GM21723 (cell line): Measurements from ENCODE around the gene ANKLE2.
"Not testable (repeated sequence)": the region's sequence is repeated elsewhere in the genome, so short reads cannot be mapped to it uniquely, and the experiment has no call there.

ENCODE experiments used
- ATAC-seq: cut with Tn5 transposase; IDR thresholded peaks from one replicate; pipeline ENCODE4 v1.9.1; 2021; ENCODE audit warnings: mild to moderate bottlenecking, moderate library complexity; ENCODE audit not compliant: unreplicated experiment

The ANKLE2 gene

DNA sequence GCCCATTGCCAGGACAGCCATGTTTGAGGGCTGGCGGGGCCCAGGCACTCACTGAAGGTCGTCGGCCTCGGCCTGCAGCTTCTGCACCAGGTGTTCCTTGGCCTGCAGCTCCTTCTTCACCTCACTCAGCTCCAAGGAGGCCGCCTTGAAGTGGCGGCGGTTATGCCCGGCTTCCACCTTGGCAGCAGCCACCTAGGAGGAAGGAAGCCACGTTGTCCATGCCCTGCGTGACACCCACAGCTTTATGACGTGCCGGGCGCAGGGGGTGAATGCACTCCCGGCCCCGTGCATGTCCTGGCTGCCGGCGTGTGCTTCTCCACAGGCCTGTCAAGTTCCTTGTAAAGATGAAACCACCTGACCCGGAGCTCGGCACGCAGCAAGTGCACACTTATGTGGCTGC, 16.0 kb upstream of the ANKLE2 start:
- ATAC-seq: no peak

DNA sequence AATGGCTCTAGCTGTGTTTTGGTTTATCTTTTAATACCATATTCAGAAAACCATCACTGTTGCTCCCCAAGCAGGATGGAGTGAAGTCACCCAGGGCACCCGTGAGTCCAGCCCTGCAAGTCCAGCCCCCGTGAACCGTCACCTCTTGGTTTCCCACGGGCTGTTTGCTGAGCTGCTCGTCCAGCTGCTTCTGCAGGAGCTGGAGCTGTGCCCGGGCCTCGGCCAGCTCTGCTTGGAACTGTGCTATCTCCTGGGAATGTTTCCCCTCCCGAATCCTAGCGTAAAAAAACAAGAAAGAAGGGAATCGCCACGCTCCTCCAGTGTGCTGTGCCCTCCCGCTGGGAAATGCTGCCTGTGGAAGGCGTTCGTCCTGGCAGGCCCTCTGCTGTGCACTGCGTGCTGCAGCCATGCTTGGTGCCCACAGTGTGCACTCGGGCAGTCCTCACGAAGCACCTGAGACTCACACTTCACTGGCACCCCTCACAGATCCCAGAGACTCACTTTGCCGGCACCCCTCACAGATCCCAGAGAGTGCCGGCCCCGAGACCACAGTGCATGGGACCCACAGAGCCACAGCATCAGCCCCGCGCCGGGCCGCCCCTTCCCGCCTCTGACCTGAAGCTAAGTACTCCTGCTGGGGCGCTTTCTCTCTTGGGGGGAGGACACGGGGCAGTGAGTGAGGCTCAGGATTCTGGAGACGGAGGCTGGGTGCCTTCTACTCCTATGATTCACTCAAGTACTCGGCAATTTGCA, 15.4 kb upstream of the ANKLE2 start:
- no peak for ATAC-seq

DNA sequence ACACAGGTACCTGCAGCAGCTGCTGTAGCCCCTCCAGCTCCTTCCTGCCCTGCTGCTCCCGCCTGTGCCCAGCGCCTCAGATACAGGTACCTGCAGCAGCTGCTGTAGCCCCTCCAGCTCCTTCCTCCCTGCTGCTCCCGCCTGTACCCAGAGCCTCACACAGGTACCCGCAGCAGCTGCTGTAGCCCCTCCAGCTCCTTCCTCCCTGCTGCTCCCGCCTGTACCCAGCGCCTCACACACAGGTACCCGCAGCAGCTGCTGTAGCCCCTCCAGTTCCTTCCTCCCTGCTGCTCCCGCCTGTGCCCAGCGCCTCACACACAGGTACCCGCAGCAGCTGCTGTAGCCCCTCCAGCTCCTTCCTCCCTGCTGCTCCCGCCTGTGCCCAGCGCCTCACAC, 14.6 kb upstream of the ANKLE2 start:
- not testable (repeated sequence) for ATAC-seq

DNA sequence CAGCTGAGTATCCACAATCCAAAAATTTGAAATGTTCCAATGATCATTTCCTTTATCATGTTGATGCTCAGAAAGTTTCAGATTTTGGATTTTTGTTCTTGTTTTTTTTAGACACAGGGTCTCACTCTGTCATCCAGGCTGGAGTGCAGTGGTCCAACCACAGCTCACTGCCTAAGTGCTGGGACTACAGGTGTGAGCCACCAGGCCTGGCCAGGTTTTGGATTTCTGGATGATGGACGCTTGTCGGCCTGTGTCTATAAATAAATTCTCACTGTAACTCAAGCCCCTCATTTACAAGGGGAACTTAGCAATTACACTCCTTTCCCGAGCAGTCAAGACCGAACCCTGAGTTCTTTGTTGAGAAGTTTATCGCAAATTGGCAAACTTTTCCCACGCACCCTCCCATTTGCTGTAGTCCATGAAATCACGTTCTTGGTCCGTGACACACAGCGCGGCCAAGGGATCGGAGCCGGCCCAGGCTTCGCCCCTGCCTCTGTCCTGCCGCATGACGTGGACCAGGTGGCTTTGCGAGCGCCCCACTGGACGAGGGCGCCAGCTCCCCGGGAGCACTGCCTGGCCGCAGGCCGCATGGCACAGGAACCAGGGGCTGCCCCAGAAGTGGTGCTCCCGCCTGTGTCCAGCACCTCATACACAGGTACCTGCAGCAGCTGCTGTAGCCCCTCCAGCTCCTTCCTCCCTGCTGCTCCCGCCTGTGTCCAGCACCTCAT, 14.0 kb upstream of the ANKLE2 start:
- no peak for ATAC-seq

DNA sequence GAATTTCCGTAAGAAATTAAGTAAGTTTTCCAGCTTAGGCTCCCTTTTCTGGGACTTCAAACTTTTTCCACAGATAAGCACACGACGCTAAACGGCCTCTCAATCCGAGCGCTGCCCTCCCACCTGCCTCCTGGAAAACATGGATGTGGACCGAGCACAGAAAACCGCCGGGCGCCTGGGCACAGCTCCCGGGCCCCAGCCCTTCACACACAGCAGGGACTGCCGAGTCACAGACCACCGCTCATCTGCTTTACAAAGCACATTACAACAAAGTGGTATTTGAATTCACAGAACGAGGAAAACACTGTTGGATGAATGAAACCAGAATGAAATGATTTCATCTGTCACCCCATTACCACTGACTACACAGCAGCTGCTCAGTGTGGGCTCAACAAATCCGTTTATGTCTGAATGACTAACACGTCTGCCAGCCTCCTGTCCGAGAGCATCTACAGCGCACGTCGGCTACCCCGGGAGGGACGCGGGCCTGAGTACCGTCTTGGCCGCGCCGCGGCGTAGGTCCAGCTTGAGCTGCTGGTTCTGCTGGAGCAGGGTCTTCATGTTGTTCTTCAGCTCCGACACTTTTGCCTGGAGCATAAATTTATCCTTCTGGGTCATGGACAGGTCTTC, 13.1 kb upstream of the ANKLE2 start:
- no peak for ATAC-seq

DNA sequence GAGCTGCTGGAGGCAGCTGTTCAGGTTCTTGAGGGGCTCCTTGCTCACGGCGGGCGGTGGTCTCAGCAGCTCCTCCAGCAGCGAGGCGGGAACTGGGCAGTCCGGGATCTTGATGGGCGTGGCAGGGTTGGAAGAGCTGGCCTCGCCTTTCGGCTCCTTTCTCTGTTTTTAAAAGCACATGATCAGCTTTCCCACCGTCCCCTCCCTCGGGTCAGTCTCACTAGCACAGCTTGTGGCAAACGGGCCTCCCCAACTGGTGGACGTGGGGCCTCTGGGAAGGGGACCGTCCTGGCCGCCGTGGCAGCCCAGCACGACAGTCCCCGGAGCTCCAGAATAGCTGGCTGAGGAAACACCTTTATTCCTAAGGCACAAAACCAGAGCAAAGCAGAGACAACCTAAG, 12.5 kb upstream of the ANKLE2 start:
- no peak for ATAC-seq

DNA sequence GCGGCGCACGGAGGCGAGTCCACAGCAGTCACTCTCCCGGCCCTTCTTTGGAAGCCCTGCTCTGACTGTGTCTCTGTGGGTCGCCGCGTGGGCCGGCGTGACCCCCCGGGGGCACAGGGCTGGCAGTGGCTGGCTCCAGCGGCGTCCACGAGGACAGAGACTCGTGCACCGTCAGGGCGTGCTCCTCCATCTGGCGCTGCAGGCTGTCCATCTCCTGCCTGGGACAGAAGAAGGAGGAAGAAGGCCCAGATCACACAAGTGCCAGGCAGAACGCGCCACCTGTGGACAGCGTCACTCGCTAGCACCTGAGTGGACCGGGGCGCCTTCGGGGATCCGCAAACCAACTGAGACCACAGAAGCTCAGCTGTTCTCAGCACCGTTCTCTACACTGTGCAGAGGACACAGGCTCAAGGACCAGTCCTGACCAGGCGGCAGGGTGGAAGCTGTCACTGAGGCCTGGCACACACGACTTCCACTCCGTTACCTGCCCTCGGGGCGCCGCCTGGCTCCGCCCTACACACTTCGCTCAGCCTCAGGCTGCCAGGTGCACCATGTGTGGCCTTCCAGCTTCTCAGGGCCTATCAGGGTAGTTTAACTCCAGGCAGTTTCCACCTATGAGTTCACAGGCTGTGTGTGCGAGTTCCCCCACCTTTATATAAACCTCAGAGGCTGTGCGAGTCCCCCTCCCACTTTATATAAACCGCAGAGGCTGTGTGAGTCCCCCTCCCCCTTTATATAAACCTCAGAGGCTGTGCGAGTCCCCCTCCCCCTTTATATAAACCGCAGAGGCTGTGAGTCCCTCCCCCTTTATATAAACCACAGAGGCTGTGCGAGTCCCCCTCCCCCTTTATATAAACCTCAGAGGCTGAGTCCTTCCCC, 11.7 kb upstream of the ANKLE2 start:
- no peak for ATAC-seq

DNA sequence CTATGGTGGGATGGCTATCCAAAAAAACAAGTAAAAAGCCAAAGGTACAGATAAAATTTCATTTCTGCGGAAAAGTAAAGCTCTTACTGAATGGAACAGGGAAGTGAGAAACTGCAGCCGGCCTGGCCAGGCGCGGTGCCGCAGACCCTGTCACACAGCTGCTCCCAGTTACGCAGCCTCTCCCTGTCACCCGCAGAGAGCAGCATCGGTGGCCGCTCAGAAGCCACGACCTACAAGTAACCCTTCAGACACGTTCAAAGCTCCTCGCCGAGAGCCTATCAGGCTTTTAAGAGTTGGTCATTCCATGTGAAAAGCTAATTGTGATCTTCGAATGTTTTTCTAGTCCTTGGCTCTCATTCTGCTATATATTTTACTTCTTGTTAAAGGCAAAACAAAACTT, 11.0 kb upstream of the ANKLE2 start:
- ATAC-seq: no peak

DNA sequence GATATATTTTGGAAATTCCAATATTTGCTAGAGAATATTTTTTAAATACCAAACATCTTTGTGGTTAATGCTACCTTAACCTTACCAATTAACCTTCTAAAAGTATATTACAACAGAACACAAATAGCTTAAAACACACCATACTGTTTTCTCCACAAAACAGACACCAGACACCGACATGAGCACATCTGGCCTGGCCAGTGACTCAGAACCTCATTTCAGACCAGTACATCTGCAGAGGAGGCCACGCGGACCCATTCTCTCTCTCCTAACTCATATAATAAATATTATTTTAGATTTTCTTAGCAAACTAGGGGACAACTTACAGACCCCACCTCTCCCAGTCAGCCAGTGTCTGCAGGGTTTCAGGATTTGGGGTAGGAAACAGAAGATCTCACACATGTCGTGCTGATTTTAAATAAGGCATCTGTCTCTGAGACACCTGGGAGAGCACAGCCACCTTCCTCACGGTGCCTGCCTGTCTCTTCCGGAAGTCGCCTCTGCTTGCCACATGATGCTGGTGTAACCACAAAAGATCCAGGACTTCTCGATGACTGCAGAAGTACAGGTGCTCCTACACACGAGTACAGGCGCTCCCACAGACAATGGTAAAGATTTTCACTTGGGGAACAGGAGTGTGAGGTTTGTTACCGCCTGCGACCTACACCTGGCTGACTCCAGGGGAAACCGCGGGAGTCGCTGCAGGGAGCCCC, 9.7 kb upstream of the ANKLE2 start:
- peak; percentile 64 for ATAC-seq

DNA sequence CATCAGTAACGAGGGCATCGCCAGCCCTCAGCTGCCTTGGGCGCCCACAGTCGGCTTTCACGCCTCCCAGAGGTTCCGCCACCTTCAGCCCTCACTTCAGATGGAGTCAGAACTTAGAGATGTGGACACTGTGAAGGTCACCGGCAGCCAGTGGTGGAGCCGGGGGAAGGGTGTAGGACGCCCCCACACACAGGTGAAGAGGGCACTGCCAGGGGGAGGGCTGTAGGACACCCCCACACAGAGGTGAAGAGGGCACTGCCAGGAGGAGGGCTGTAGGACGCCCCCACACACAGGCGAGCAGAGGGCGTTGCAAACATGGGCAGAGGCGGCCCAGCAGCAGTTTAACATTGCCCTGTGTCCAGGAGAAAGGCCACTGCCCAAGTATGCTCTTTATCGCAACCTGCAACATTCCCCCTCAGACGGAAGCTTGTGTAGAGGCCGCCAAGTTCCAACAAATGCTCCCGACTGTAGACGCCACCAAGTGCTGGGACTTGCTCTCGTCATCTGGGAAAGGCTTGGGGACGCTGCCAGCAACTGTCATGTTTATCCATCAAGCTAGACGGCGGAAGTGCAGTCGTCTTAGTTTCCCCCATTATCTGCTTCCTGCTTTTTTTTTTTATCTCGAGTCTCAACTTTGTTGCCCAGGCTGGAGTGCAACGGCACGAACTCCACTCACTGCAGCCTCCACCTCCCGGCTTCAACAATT, 4.9 kb upstream of the ANKLE2 start:
- ATAC-seq: no peak

DNA sequence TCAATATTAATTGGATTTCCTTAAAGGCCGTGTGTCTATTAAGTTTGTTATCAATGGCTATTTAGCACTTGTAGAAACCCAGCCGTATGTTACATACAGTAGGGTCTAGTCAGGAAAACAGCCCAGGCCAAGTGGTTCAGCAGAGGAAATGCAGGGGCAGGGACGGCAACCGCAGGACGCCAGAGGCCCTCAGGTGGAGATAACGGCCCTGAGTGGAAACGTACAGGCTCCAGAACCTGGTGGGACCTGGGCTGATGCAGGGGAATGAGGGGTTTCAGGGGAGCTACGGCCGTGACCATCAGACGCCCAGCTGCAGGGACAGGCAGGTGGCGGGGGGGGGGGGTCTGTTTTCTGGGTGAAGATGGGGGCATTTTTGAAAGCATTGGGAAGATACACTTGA, 3.7 kb upstream of the ANKLE2 start:
- ATAC-seq: no peak

DNA sequence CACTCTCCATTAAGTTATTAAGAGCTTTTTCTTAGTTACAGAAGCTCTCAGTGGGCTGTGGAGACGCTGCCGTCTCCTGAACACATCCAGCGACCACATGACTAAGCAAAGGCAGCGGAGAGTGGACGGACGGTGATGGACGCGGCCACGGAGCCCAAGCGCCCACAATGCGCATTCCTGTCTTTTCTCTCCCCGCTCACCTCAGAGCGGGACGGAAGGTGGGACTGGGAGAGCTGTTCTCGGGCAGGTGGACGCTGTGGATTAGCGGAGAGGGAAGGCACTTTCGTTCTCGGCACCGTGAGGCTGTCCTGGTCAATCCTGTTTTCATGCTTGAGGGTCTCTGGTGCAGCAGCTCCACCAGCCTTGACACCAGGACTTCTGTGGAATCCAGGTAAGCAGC, 2.6 kb upstream of the ANKLE2 start:
- no peak for ATAC-seq

DNA sequence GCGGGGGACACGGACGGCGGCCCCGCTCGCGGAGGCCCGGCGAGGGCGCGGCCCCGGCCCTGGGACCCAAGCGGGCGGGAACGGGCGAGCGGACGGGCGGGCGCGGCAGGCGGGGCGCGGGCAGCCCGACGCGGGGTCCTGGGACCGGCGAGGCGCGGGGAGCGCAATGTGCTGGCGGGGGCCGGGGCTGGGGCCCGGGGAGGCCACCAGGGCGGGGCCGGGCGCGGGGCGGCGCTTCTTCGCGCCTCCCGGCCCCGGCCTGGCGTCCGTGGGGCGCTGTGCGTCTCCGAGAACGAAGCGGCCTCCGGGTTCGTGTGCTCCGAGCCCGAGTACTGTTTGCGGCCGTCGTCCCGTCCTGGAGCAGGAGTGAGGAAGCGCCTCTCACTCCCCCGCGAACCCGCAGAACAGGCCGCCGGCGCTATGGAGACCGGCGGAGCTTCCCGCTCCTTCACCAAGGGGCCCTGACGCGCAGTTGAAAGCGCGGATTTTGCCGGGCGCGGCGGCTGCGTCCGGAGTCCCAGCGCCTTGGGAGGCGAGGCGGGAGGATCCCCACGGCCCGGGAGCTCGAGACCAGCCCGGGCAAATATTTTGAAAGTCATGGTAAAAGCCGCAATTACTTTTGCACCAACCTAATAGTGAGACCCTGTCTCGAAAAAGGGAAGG, 420 bp upstream of the ANKLE2 start:
- peak; percentile 79 for ATAC-seq

DNA sequence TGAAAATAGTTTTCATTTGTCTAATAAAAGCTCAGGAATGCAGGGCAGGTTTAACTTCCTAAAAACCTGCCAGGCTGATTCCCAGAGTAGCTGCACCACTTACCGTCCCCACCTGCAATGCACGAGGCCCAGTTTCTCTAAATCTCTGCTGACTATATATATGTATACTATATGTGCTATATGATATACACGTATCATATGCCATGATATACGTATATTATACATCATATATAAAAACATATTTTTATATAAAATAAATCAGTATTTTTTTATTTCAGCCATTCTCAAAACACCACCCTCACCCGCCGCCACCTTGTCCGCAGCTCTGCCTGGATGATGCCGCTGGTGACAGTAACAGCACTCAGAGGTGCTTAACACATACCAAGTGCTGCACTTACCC, 2.3 kb downstream of the ANKLE2 start:
- ATAC-seq: no peak

DNA sequence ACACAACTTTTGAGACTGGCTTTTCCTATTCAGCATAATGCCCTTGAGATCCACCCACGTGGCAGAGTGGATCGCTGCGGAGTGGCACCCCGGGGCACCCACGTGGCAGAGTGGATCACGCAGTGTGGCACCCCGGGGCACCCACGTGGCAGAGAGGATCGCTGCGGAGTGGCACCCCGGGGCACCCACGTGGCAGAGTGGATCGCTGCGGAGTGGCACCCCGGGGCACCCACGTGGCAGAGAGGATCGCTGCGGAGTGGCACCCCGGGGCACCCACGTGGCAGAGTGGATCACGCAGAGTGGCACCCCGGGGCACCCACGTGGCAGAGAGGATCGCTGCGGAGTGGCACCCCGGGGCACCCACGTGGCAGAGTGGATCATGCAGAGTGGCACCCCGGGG, 2.8 kb downstream of the ANKLE2 start:
- ATAC-seq: not testable (repeated sequence)

DNA sequence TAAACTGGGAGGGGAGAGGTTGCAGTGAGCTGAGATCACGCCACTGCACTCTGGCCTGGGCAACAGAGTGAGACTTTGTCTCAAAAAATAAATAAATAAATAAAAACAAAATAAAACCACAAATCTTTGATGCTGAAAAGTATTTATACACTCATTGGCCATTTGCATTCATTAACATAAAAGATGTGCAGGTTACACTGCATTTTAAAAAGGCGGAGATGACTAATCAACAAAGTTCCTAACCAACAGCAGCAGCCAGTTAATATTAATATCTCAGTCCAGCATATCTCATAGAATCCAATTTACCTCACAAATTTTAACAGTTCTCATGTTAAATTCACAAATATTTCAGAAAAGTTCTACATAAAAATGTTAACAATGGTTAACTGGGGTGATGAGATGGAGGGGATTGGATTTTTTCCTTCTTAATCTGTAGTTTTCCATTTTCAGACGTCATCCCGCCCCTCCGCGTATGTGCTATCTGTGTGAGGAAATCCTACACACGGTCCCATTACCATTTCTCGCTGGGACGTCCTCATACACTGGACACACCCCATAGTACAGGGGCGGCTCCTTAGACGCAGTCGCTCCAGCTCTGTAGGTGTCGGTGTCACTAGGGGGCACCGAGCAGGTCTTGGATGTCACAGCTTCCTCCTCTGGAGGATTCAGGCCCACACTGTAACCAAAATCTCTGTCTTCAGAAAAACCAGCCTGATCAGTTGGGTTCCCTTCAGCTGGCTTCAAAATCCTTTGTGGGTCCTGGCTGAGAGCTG, 7.3 kb downstream of the ANKLE2 start:
- ATAC-seq: no peak

DNA sequence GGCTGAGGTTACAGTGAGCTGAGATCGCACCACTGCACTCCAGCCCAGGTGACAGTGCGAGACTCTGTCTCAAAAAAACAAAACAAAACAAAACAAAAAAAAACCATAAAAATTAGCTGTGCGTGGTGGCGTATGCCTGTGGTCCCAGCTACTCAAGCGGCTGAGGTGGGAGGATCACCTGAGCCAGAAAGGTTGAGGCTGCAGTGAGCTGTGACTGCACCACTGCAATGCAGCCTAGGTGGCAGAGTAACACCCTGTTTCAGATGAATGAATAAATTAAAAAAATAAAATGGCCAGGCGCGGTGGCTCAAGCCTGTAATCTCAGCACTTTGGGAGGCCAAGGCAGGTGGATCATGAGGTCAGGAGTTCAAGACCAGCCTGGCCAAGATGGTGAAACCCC, 8.0 kb downstream of the ANKLE2 start:
- ATAC-seq: not testable (repeated sequence)

DNA sequence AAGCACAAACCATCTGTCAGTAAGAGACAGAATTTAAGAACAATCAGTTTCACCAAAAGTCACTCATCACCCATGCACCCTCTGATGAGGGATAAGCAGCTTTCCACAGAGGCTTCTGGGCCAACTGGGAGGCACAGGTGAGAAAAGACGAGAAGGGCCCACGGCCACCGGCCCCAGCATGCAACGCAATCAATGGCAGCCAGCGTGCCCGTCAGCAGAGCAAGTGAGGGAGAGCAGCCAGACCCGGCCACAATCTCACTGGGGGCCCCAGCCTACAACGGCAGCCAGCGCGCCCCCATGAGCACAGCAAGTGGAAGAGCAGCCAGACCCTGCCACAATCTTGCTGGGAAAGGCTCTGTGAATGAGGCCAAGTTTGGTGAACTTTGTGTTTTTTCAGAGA, 13.3 kb downstream of the ANKLE2 start:
- ATAC-seq: no peak

DNA sequence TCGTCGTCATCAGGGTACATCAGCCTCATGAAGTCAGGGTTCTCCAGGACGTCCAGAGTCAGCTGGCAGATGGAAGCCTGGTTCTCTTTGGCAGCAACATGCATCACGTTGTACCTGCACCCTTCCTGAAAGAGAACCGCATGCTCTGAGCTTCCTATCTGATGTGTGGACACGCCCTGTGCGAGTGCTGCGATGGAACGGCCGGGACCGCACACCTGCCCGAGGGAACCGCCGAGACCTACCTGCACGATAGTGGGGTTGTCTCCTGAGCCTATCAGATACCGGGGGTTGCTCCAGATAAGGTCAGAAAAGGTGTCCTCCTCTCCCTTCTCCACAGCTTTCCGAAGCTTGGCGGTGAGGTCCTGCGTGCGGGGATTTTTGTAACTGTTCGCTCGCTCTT, 13.7 kb downstream of the ANKLE2 start:
- no peak for ATAC-seq
